ENCODE measurements around the gene NCOR1. TPM values are rescaled to one million over a fixed set of nuclear protein-coding genes. Genes with fewer than 3 reads are reported as not detected.

NCOR1 gene
- total and polyA plus RNA-seq, 12 donors = 66.2 to 172 (median 95.2) TPM

DNA sequence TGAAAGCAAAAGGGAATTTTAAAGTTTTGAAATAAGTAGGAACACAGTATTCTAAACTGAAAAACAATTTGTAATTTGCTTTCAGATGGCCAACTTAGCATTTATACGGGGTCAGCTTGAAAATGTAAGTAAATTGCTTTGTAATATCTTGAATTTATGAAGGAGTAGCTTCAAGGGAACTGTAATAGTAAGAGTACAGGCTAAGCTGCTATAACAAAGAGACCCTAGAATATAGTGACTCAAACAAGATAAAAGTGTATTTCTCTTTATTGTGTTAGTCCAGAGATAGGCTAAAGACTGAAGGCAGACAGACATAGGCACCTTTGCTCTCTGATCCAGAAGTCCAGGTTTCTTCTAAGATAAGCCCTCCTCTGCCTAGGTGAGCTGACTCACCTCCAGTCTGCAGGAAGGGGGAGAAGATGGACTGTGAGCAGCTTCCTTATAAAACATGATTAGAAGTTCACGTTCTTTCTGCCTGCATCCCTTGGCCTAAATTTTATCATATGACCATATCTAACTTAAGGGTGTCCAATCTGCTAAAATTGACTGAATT lies 212.6 kb downstream of the NCOR1 start:
- TF ChIP-seq, protein P1, sequence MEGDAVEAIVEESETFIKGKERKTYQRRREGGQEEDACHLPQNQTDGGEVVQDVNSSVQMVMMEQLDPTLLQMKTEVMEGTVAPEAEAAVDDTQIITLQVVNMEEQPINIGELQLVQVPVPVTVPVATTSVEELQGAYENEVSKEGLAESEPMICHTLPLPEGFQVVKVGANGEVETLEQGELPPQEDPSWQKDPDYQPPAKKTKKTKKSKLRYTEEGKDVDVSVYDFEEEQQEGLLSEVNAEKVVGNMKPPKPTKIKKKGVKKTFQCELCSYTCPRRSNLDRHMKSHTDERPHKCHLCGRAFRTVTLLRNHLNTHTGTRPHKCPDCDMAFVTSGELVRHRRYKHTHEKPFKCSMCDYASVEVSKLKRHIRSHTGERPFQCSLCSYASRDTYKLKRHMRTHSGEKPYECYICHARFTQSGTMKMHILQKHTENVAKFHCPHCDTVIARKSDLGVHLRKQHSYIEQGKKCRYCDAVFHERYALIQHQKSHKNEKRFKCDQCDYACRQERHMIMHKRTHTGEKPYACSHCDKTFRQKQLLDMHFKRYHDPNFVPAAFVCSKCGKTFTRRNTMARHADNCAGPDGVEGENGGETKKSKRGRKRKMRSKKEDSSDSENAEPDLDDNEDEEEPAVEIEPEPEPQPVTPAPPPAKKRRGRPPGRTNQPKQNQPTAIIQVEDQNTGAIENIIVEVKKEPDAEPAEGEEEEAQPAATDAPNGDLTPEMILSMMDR (IDR thresholded peaks at IDR 0.05) = no peak
- no peak for TF ChIP-seq POLR2A (IDR thresholded peaks at IDR 0.05)
- peaks cover 0 to 61% of the 10 kb centered on the region in 2 donors for H3K36me3 ChIP-seq (replicated peaks in 1 of 2)
- no peak for DNase-seq
- H3K27ac ChIP-seq = no peak overlapping the region
- intact Hi-C loops (cut with DNase I) = no loop called here
- H3K4me3 ChIP-seq = no peak overlapping the region
- peaks cover 17 to 20% of the 10 kb centered on the region in 2 donors for H3K4me1 ChIP-seq (replicated peaks in 1 of 2)
- H3K27me3 ChIP-seq = no peaks in the 10 kb centered on the region
- WGBS, 4 donors = 93 to 99% (median 97%) methylated on average over 2 of the region's 2 CpGs
- no peaks in the 10 kb centered on the region for H3K9me3 ChIP-seq (replicated peaks in 1 of 3)

GRCh38 chr17:16001226-16001897 lies 214.0 kb downstream of the NCOR1 start:
- Histone ChIP-seq H3K9me3 (replicated peaks in 1 of 3) (no peaks in the 10 kb centered on the region), H3K27ac (peak overlapping the region in 1 of 5 donors; percentile 96), H3K4me3 (peak overlapping the region in 1 of 4 donors; percentile 66), H3K4me1 (replicated peaks in 1 of 2) (peaks cover 13 to 20% of the 10 kb centered on the region in 2 donors), H3K27me3 (no peaks in the 10 kb centered on the region), H3K36me3 (replicated peaks in 1 of 2) (peaks cover 0 to 50% of the 10 kb centered on the region in 2 donors)
- intact Hi-C loops (cut with DNase I) = no loop called here
- no peak for TF ChIP-seq POLR2A (IDR thresholded peaks at IDR 0.05)
- TF ChIP-seq, protein P1 (IDR thresholded peaks at IDR 0.05) = no peak
- DNase-seq = no peak

- Histone ChIP-seq H3K4me3 (peak overlapping the region; percentile 27 to 84 (median 60)), H3K27me3 (no peaks in the 10 kb centered on the region), H3K27ac (peak overlapping the region; percentile 96 to 99 (median 98)), H3K36me3 (replicated peaks in 1 of 2) (peaks cover 0 to 38% of the 10 kb centered on the region in 2 donors), H3K4me1 (replicated peaks in 1 of 2) (peaks cover 13 to 20% of the 10 kb centered on the region in 2 donors), H3K9me3 (replicated peaks in 1 of 3) (no peaks in the 10 kb centered on the region)
- 1 to 4% (median 3%) methylated on average over 17 to 64 of the region's 64 CpGs for WGBS, 4 donors
- TF ChIP-seq, protein P1 (IDR thresholded peaks at IDR 0.05) = no peak
- TF ChIP-seq POLR2A (IDR thresholded peaks at IDR 0.05) = no peak
- intact Hi-C loops (cut with DNase I) = loop anchor here in 1 of 2 donors (10.0 kb wide), 2 partner anchors 55 to 175 kb away; partner anchors contain the start of gene ADORA2B
- peak in 5 of 7 donors; percentile 56 to 72 (median 63) for DNase-seq
Observed at GRCh38 chr17:15999974-16000827, 215.1 kb downstream of the NCOR1 start.
